Neutrophil (primary cell): ENCODE results near the gene ZNF267.

Experiments used
- H3K27ac ChIP-seq: fragments of 200-600 bp; sonication (generic); 2 replicates; pipeline ENCODE4 v1.5.1; 2016; ENCODE audit warnings: mild to moderate bottlenecking, moderate library complexity
- H3K27me3 ChIP-seq: fragments of 200-600 bp; sonication (generic); 2 replicates; pipeline ENCODE4 v1.6.0; 2016; ENCODE audit warnings: mild to moderate bottlenecking
- H3K36me3 ChIP-seq: fragments of 200-600 bp; sonication (generic); 2 replicates; pipeline ENCODE4 v1.5.1; 2017
- H3K4me1 ChIP-seq, 2 experiments: fragments of 200-600 bp in 1 of 2; sonication (generic) in 1 of 2; 1 replicate in 1 of 2; 2 replicates in 1 of 2; pipeline versions ENCODE4 v1.5.1 to v1.6.1; 2013 to 2016; ENCODE audit warnings: low read depth in 1 of 2, low read length in 1 of 2, mild to moderate bottlenecking in 1 of 2, moderate library complexity in 1 of 2; ENCODE audit not compliant: control insufficient read depth in 1 of 2, insufficient read depth in 1 of 2
- H3K4me3 ChIP-seq, 2 experiments: fragments of 200-600 bp in 1 of 2; sonication (generic) in 1 of 2; 1 replicate in 1 of 2; 2 replicates in 1 of 2; pipeline ENCODE4 v1.5.1; 2013 to 2016; ENCODE audit warnings: low read depth in 1 of 2, low read length in 1 of 2, mild to moderate bottlenecking in 1 of 2, moderate library complexity in 1 of 2
- H3K9me3 ChIP-seq: fragments of 200-600 bp; sonication (generic); 2 replicates; pipeline ENCODE4 v1.5.1; 2016
- TF ChIP-seq, protein P1 (sequence below): fragments of 200-600 bp; sonication (generic); IDR thresholded peaks from 2 replicates; pipeline ENCODE4 v1.5.1; 2016; ENCODE audit warnings: antibody characterized with exemption

The ZNF267 gene

DNA sequence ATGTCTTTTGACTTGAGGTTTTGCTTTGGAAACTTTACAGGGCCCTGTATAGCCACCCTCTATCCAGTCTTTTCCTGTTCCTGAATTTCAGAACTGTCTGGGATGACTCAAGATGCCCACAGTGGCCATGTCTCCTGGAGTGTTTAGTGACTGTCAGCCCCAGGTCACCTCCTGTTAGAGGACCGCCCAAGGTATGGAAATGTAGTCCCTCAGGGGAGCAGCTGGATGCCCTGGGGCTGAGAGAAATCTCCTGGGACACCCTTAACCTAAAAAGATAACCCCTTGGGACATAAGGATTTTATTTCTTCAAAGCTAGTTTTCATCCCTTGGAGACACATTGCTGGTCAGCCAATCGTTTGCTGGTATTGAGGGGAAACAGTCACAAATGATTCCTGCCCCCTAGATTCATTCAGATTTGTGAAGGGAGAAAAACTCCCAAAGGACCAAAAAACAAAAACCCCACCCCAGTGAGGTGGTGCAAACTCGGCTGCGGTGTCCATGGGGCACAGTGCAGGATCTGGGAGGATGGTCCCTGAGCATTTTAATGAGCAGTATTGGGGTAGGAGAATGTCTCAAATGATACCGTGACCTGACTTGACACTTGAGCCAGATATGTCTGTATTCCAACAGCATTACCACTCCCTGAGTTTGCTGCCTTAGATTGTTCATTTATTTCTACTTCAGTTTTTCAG, 1.7 kb downstream of the ZNF267 start:
- Histone ChIP-seq H3K27me3 (no peaks in the 10 kb centered on the region), H3K4me3 (peak overlapping the region; percentile 96 to 99), H3K36me3 (peaks cover 25% of the 10 kb centered on the region), H3K27ac (peak overlapping the region; percentile 99), H3K9me3 (no peaks in the 10 kb centered on the region), H3K4me1 (peaks cover 78 to 81% of the 10 kb centered on the region in 2 experiments)
- TF ChIP-seq, protein P1, sequence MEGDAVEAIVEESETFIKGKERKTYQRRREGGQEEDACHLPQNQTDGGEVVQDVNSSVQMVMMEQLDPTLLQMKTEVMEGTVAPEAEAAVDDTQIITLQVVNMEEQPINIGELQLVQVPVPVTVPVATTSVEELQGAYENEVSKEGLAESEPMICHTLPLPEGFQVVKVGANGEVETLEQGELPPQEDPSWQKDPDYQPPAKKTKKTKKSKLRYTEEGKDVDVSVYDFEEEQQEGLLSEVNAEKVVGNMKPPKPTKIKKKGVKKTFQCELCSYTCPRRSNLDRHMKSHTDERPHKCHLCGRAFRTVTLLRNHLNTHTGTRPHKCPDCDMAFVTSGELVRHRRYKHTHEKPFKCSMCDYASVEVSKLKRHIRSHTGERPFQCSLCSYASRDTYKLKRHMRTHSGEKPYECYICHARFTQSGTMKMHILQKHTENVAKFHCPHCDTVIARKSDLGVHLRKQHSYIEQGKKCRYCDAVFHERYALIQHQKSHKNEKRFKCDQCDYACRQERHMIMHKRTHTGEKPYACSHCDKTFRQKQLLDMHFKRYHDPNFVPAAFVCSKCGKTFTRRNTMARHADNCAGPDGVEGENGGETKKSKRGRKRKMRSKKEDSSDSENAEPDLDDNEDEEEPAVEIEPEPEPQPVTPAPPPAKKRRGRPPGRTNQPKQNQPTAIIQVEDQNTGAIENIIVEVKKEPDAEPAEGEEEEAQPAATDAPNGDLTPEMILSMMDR: no peak

DNA sequence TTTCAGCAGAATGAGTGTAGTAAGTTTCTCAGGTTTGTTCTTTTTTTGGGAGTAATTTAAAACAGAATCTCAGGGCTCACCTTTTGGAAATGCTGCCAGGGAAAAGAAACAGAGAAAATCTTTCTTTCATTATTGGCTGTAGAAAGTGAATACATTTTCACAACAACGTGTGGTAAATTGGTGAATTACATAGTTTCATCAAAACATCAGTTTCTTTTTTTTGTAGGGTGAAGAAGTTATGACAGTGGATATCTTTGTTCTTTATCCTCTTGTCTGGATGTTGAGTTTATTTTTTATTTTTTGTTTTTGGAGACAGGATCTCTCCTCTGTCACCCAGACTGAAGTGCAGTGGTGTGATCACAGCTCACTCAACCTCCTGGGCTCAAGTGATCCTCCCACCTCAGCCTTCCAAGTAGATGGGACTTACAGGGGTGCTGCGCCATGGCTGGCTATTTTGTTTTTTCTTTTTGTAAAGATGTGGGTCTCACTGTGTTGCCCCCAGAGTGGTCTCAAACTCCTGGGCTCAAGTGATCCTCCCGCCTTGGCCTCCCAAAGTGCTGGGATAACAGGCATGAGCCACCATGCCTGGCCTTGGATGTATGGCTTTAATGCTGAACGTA, 2.4 kb downstream of the ZNF267 start:
- peak overlapping the region; percentile 99 for H3K27ac ChIP-seq
- H3K4me1 ChIP-seq: peaks cover 73 to 81% of the 10 kb centered on the region in 2 experiments
- H3K9me3 ChIP-seq: no peaks in the 10 kb centered on the region
- TF ChIP-seq, protein P1: no peak
- H3K36me3 ChIP-seq: peaks cover 33% of the 10 kb centered on the region
- H3K27me3 ChIP-seq: no peaks in the 10 kb centered on the region
- H3K4me3 ChIP-seq: peak overlapping the region; percentile 96 to 99

DNA sequence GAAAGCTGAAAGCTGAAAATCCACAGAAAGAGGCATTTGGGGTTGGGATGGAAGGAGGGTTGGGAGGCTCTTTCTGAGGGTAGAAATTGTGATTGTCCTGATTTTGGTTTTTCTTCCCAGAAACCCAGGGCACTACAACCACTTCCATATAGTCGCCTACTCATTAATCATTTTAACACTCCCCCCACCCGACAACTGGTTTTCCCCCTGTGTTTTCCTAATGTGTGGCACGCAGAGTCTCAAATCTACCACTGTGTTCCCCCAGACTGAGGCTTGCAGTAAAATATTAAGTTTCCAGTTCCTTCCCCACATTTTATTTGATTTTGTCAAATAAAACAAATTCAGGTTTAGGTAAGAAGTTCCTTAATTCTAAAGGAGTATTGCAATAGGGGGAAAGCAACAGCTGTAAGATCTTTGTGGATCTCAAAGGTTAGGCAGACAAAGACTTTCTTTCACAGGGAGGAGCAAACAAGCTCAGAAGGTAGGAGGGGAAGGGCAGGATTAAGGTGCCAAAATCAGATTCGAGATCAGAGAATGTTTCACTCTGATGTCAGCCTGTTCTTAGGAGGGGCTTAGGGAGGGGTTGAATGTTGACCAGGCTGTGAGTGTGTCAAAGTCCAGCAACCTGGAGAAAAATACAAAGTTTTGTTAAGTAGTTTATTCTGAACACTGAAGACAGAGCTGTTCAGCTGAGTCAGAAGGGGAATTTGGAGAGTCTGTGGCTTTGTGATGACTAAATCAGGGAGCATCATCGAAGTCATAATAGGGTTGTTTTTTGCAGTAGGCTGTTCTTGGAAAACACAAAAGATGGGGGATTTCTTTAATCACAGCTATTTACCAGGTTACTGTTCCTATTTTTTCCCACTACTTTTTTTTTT, 3.6 kb downstream of the ZNF267 start:
- peak overlapping the region; percentile 29 to 96 for H3K4me3 ChIP-seq

DNA sequence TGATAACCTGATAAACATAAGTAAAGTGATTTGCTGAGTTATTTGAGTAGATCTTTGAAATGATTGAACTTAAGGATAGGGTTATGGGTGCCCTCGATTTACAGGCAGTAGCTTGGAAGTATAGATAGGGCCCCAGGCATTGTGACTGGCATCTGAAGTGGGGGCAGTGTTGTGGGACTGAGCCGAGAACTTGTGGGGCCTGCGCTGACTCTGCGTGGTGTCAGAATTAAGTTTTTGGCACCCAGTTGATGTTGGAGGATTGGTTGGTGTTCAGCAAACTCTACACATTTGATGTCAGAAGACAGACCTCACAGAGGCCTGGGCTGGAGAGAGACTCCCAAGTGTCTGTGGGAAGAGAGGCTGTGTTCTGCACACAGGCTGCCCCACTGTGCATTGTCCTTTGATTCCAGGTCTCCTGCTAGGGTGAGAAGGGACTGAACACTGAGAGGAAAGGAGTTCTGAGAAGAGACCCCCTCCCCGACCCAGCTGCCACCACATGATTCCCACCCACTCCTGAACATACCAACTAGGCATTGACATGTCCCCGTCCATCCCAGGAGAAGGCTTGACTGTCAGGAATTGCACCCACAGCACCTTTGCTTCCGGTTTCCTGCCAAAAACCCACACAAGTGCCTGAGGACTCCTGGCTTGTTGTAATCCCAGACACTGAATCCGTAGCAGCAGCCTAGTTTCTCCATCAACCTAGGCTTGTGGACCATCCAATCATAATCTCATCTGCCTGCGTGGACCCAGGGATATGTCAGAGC, 4.5 kb downstream of the ZNF267 start:
- Histone ChIP-seq H3K27me3 (no peaks in the 10 kb centered on the region), H3K4me3 (peak overlapping the region; percentile 19 to 96), H3K4me1 (peaks cover 53 to 66% of the 10 kb centered on the region in 2 experiments), H3K9me3 (no peaks in the 10 kb centered on the region), H3K36me3 (peaks cover 41% of the 10 kb centered on the region), H3K27ac (peak overlapping the region; percentile 99)
- TF ChIP-seq, protein P1: no peak

More for the DNA sequence above, 3.6 kb downstream of the ZNF267 start:
- Histone ChIP-seq H3K36me3 (peaks cover 41% of the 10 kb centered on the region), H3K9me3 (no peaks in the 10 kb centered on the region), H3K27ac (peak overlapping the region; percentile 99), H3K27me3 (no peaks in the 10 kb centered on the region), H3K4me1 (peaks cover 62 to 75% of the 10 kb centered on the region in 2 experiments)
- TF ChIP-seq, protein P1: no peak

DNA sequence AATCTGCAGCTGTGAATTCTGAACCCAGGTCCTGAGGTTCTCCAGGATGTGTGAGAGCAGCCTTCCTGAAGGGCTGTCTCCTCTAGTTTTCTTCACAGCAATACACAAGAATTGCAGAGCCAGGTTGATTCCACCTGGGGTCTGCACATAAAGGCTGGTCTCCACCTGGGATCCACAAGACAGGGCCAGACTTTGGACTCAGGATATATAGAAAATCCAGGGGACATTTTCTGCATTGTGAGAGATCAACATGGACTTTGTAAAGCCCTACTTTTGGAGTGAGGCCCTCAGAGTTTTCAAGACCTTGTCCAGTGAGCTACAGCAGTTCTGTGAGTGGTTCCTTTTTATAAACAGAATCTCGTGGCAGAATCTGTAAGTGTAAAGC, 6.3 kb downstream of the ZNF267 start:
- H3K9me3 ChIP-seq: no peaks in the 10 kb centered on the region
- H3K4me3 ChIP-seq: no peak overlapping the region
- peak overlapping the region; percentile 99 for H3K27ac ChIP-seq
- H3K4me1 ChIP-seq: peaks cover 45 to 57% of the 10 kb centered on the region in 2 experiments
- TF ChIP-seq, protein P1: no peak
- no peaks in the 10 kb centered on the region for H3K27me3 ChIP-seq
- peaks cover 59% of the 10 kb centered on the region for H3K36me3 ChIP-seq
